GM23338 (cell line): Measurements from ENCODE around the gene CCDC152. TPM values are rescaled to one million over a fixed set of nuclear protein-coding genes. Genes with fewer than 3 reads are reported as not detected.

Experiments
- ATAC-seq: fragments of 200-7000 bp; cut with Tn5 transposase; 3 replicates; pipeline ENCODE4 v1.9.1; 2020
- DNase-seq: peaks from one replicate; pipeline ENCODE4 v3.0.0-alpha.2; 2015; ENCODE audit warnings: low spot score
- H2AFZ ChIP-seq: fragments of 200-600 bp; sonication (generic); 2 replicates; pipeline ENCODE4 v1.8.0; 2016; ENCODE audit warnings: antibody characterized with exemption, mild to moderate bottlenecking, moderate library complexity
- H3F3A ChIP-seq: fragments of 200-600 bp; sonication (generic); replicated peaks from 2 replicates; pipeline ENCODE4 v1.8.0; 2017; ENCODE audit warnings: antibody characterized with exemption, mixed run types, low read depth
- H3K27ac ChIP-seq: fragments of 200-600 bp; sonication (generic); 2 replicates; pipeline ENCODE4 v1.6.1; 2016; ENCODE audit warnings: low read depth
- H3K27me3 ChIP-seq: fragments of 200-600 bp; sonication (generic); 2 replicates; pipeline ENCODE4 v1.8.0; 2016; ENCODE audit warnings: mild to moderate bottlenecking, mixed run types, moderate library complexity; ENCODE audit not compliant: insufficient read depth
- H3K36me3 ChIP-seq: fragments of 200-600 bp; sonication (generic); 2 replicates; pipeline ENCODE4 v1.8.0; 2016; ENCODE audit warnings: mild to moderate bottlenecking; ENCODE audit not compliant: insufficient read depth
- H3K4me1 ChIP-seq: fragments of 200-600 bp; sonication (generic); 2 replicates; pipeline ENCODE4 v1.8.0; 2016; ENCODE audit warnings: mild to moderate bottlenecking, moderate library complexity; ENCODE audit not compliant: insufficient read depth
- H3K4me2 ChIP-seq: fragments of 200-600 bp; sonication (generic); 2 replicates; pipeline ENCODE4 v1.7.1; 2017; ENCODE audit warnings: mixed run types
- H3K4me3 ChIP-seq: fragments of 200-600 bp; sonication (generic); 2 replicates; pipeline ENCODE4 v1.6.1; 2016; ENCODE audit warnings: mixed run types
- H3K79me2 ChIP-seq: fragments of 200-600 bp; sonication (generic); replicated peaks from 2 replicates; pipeline ENCODE4 v1.8.0; 2017; ENCODE audit warnings: mild to moderate bottlenecking; ENCODE audit not compliant: insufficient read depth
- H3K9me2 ChIP-seq: fragments of 200-600 bp; sonication (generic); 2 replicates; pipeline ENCODE4 v1.8.0; 2017; ENCODE audit not compliant: insufficient read depth
- H4K20me1 ChIP-seq: fragments of 200-600 bp; sonication (generic); replicated peaks from 2 replicates; pipeline ENCODE4 v1.8.0; 2017; ENCODE audit warnings: mild to moderate bottlenecking; ENCODE audit not compliant: insufficient read depth
- H3K27ac Mint-ChIP-seq: 2 replicates; pipeline ENCODE4 v1.8.0; 2020; ENCODE audit warnings: inconsistent platforms, mild to moderate bottlenecking, moderate library complexity, mixed read lengths
- H3K27me3 Mint-ChIP-seq: 3 replicates; pipeline ENCODE4 v1.8.0; 2022; ENCODE audit warnings: low read depth, mild to moderate bottlenecking, moderate library complexity, mixed read lengths, inconsistent platforms; ENCODE audit not compliant: insufficient read depth, poor library complexity
- H3K36me3 Mint-ChIP-seq: 3 replicates; pipeline ENCODE4 v1.8.0; 2021; ENCODE audit warnings: low read depth, mild to moderate bottlenecking, inconsistent platforms, moderate library complexity, mixed read lengths
- H3K4me1 Mint-ChIP-seq: 3 replicates; pipeline ENCODE4 v1.8.0; 2020; ENCODE audit warnings: mild to moderate bottlenecking, inconsistent platforms, mixed read lengths
- H3K4me3 Mint-ChIP-seq: 3 replicates; pipeline ENCODE4 v1.8.0; 2021; ENCODE audit warnings: moderate library complexity, mild to moderate bottlenecking, inconsistent platforms, mixed read lengths
- H3K9me3 Mint-ChIP-seq: 3 replicates; pipeline ENCODE4 v1.8.0; 2020; ENCODE audit warnings: moderate library complexity, mild to moderate bottlenecking, inconsistent platforms, mixed read lengths
- CREB1 ChIP-seq: fragments of 250-450 bp; sonication (Bioruptor Pico); IDR thresholded peaks from 2 replicates; pipeline ENCODE4 v1.5.0; 2020; ENCODE audit warnings: low read depth, mild to moderate bottlenecking, moderate library complexity
- CTCF ChIP-seq, 2 experiments: fragments of 200-600 bp in 1 of 2; sonication (generic) in 1 of 2; conservative IDR thresholded peaks; 2 replicates each; pipeline versions ENCODE4 v1.5.1 to v1.6.1; 2016 to 2017; ENCODE audit warnings: antibody characterized with exemption in 2 of 2, low read depth in 2 of 2, mild to moderate bottlenecking in 2 of 2, moderate library complexity in 1 of 2
- ETS1 ChIP-seq: IDR thresholded peaks from 2 replicates; pipeline ENCODE4 v1.6.1; 2016; ENCODE audit warnings: antibody characterized with exemption
- REST ChIP-seq: IDR thresholded peaks from one replicate; pipeline ENCODE4 v1.6.1; 2018; ENCODE audit warnings: antibody characterized with exemption; ENCODE audit not compliant: unreplicated experiment
- ZNF114 ChIP-seq: fragments of 250-450 bp; sonication (Bioruptor Pico); IDR thresholded peaks from 2 replicates; pipeline ENCODE4 v1.5.0; 2020; ENCODE audit warnings: mild to moderate bottlenecking, moderate library complexity
- ZNF331 ChIP-seq: fragments of 250-450 bp; sonication (Bioruptor Pico); IDR thresholded peaks from 2 replicates; pipeline ENCODE4 v1.5.0; 2020; ENCODE audit warnings: low read depth, mild to moderate bottlenecking, moderate library complexity
- ZNF462 ChIP-seq: fragments of 250-450 bp; sonication (Bioruptor Pico); IDR thresholded peaks from 2 replicates; pipeline ENCODE4 v1.5.0; 2020; ENCODE audit warnings: mild to moderate bottlenecking, moderate library complexity
- polyA plus RNA-seq: library from polyadenylated mRNA; unstranded; fragments of >200 nt; fragmentation: Nextera tagmentation; extraction: Ambion mirVana; gene quantifications from 2 replicates; pipeline ENCODE4 v1.2.1, GENCODE V29; 2016
- total RNA-seq: library from RNA; depleted of rRNA; stranded (reverse); fragments of >200 nt; shearing (Covaris generic); gene quantifications from 2 replicates; pipeline ENCODE4 v1.2.3, GENCODE V29; 2014

CCDC152 gene
- total and polyA plus RNA-seq, 2 experiments from 2014 or later, result 16.2 to 75.9 TPM

- no peaks in the 10 kb centered on the region for H4K20me1 ChIP-seq
- no peak overlapping the region for H3K27ac ChIP-seq
- H3K9me2 ChIP-seq, result no peaks in the 10 kb centered on the region
- peaks cover 5% of the 10 kb centered on the region for H3K4me1 ChIP-seq
- Mint-ChIP-seq H3K36me3 (peaks cover 38% of the 10 kb centered on the region; the same call in 2 of the 3 replicates), H3K27me3 (no peaks in the 10 kb centered on the region), H3K9me3 (no peaks in the 10 kb centered on the region; the same call in 2 of the 3 replicates), H3K4me1 (peaks cover 11% of the 10 kb centered on the region; the same call in 2 of the 3 replicates), H3K27ac (no peak overlapping the region), H3K4me3 (no peak overlapping the region)
- H2AFZ ChIP-seq, result no peak overlapping the region
- no peak for TF ChIP-seq CTCF (conservative IDR thresholded peaks at IDR 0.05; ENCODE audit: low read depth in 2 of 2)
- no peak for TF ChIP-seq CREB1 (CRISPR knock-in tag)
- TF ChIP-seq REST, result no peak
- TF ChIP-seq ZNF114 (CRISPR knock-in tag), result no peak
- TF ChIP-seq ZNF462, result no peak
- TF ChIP-seq ZNF331, result no peak
- no peak for TF ChIP-seq ETS1
- no peak for ATAC-seq
- no peaks in the 10 kb centered on the region for H3K27me3 ChIP-seq
- H3F3A ChIP-seq, result no peaks in the 10 kb centered on the region
- no peak overlapping the region for H3K4me2 ChIP-seq
- H3K4me3 ChIP-seq, result no peak overlapping the region
- no peak for DNase-seq
- H3K79me2 ChIP-seq, result no peaks in the 10 kb centered on the region; the same call in 1 of the 2 replicates
- H3K36me3 ChIP-seq, result no peaks in the 10 kb centered on the region
Measured at GRCh38 chr5:42760426-42760825, 3.8 kb downstream of the CCDC152 start.
